Stimulated activated CD4-positive, alpha-beta T cell treated with anti-CD3 and anti-CD28 coated beads, Interleukin-12 subunit alpha, Interleukin-12 subunit beta, amount 100 ng/mL, for 48 hours (primary cell): Measurements from ENCODE around the gene KIF5C.
A peak's percentile ranks its signal among the peaks of the same experiment; 100 is the strongest.

ENCODE experiments used
- DNase-seq, 3 donors: peaks; one replicate each; pipeline ENCODE4 v3.0.0-alpha.2; 2020; ENCODE audit warnings: low read depth in 2 of 3, low spot score in 1 of 3

Gene KIF5C

DNA sequence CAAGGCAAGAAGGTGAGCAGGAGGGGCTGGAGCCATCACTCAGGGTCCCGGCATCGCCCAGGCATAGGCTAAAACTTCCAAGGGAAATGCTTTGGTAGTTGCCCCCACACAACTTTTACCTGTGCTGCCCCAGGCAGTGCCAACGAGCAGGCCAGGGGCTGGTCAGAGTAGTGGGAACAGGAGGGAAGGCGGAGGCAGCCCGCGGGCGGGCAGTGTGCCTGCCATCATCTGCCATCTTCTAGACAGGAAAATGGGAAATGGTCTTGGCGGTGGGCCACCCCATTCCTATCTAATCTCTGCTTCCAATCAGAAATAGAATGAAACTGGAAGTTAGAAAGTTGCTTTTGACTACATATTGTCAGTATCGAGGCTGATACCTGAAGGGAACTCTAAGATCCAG is 137.5 kb downstream of the KIF5C start:
- no peak for DNase-seq

GRCh38 chr2:149015501-149015900 is 140.5 kb downstream of the KIF5C start:
- DNase-seq: no peak

DNA sequence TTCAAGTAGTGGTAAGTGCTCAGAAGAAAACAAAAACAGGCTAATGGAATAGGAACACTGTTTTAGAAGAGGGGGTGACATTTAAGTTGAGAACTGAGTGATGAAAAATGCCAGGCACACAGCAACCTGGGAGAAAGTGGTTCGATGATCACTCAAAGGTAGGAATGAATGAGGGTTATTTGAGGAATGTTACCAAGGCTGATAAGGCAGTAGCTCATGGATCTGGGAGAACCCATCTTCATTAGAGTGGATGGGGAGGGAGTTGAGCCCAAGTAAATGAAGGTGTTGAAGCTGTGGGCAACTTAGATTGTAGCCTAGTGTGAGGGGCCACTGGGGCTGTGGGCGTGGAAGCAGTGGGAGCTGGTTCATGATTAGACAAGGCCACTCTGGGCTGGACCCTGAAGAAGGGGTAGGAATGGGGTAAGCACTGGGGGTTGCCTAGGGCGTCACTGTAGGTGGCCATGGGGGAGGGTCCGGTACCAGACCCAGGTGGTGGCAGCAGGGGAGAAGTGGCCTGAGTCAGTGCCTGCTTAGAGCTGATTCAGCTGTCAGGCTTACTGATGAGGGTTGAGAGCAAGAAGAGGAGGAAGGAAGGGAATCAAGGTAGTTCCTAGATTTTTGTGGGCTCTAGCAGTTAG is 141.0 kb downstream of the KIF5C start:
- no peak for DNase-seq

- peak; percentile 43 to 79 (median 63) for DNase-seq
Measured at GRCh38 chr2:149017116-149017985, 142.3 kb downstream of the KIF5C start.

DNA sequence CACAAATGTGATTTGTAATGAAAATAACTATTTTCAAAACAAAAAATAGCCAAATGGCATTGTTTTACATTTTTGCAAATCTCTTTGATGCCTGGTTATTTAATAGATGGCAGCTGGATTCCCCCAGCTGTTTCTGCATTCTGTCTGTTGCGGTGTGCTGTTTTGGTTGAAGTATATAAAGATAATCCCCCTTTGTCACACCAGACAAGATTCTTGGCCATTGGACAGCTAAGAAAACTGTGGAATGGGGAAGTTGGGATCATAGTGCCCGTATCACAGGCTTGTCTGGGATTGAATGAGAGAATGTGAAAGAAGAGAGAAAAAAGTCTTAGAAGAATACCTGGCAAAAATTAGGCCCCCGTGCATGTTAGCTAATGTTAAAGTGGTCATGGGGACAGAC is 144.0 kb downstream of the KIF5C start:
- DNase-seq: no peak

GRCh38 chr2:149019768-149020167 is 144.7 kb downstream of the KIF5C start:
- DNase-seq: no peak

DNA sequence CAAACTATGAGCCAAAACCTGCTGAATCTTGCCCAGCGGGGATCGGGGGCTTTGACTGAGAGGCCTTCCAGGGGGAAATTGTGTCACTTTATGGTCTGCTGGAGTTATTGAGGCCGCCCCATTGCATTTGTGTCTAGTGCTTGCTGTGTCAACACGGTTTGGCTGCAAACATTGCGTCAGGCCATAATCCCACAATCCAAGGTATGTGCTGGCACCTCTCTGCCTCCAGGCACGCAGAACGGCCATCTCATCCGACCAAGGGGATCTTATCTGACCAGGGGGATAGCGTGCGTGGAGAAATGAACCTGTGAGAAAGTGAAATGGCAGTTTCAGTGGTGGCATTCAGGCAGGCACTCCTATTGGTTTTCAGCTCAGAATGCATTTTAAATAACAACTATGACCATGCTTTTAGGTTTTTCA is 145.4 kb downstream of the KIF5C start:
- no peak for DNase-seq

GRCh38 chr2:149021271-149021719 is 146.3 kb downstream of the KIF5C start:
- DNase-seq: no peak

DNA sequence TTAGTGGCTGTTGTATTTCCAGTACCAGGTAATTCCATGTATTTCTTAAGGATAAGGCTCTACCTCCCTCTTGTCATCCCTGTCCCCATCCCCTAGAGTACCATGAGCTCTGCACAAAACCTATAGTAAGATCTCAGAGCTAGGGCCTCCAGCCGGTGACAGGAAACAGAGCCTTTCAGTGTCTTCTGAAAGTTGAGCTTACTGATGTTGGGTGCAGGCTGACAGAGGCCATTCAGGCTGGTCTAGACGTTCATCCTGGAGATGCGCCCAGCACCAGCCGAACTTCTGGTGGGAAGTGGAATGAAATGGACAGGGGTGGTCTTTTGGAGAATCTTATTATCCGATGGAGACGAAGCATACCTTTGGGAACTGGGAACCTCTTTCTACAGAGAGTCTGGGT is 146.7 kb downstream of the KIF5C start:
- DNase-seq: no peak

DNA sequence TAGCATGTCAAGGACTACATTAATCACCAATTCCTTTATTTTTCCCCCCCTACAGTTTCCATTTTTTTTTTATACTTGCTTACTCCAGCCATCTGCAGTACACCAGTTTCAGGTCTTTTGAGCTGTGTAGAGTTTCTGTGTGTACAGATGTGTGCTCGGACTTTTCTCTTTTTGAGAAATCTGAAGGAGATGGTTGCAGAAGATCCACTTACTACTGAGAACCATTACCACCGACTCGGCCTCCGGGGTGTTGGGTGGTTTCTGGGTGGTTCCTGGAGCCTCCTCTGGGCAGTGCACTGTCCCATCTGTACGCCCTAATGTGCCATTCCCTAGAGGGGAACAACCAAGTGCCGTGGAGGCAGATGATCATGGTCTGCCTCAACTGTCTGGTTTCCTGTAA is 148.1 kb downstream of the KIF5C start:
- DNase-seq: no peak

GRCh38 chr2:149027590-149028250 is 152.7 kb downstream of the KIF5C start:
- no peak for DNase-seq

- DNase-seq: no peak
Measured at GRCh38 chr2:149028377-149028776, 153.3 kb downstream of the KIF5C start.

- no peak for DNase-seq
Measured at GRCh38 chr2:149028891-149029290, 153.9 kb downstream of the KIF5C start.

- DNase-seq: no peak
Measured at GRCh38 chr2:149029307-149029965, 154.4 kb downstream of the KIF5C start.

- DNase-seq: no peak
Measured at GRCh38 chr2:149031396-149031795, 156.4 kb downstream of the KIF5C start.

GRCh38 chr2:149033716-149034115 is 158.7 kb downstream of the KIF5C start:
- no peak for DNase-seq

DNA sequence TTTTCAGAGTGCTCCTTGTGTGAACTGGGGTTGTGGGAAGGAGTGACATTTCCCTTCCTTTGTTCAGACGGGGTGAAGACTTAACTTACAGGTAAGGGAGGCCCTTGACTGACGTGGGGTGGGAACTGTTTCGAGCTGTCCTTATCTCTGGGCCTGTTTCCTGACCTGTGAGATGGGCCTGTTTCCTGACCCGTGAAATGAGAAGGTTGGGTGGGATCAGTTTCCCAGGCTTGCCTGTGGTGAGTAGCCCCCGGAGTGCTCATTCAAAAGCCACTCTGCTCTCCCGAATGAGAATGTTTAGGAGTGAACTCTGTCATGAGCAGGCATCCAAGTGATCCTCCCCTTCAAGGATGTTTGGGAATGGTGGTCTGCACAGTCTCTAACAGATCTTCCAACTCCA is 159.4 kb downstream of the KIF5C start:
- DNase-seq: no peak

DNA sequence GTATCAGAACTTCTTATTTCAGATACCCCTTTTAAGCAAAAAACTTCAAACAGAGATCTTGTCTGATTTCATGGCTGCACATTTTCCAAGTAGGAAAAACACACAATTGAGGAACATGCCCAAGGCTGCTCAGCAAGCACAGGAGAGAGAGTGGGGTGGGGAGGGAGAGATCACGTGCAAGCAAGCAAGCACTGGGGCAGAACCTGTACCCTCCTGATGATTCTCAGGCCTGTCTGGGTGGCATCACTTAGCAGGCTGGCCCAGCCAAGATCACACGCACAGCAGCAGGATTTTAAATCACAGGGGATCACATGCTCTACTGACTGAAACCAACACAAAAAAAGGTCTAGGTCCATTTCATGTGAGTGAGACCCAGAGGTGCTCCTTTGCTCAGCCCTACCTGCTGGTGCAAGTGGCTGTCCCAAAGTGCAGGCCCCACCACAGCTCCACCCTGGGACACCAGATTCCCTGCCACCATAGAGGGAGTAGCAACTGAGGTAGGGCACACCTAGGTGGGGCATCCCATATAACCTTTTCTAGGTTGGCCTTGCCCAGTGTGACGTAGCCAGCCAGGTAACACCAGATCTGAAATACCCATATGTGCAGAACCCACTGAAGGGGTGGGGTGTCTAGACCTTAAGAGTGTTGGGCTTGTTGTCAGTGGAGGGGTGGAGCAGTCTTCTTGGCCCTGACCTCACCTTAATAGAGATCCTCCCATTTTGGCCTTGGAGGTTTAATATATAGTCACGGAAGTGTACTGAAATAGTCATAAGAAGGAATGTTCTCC is 161.7 kb downstream of the KIF5C start:
- DNase-seq: no peak

- no peak for DNase-seq
Measured at GRCh38 chr2:149037851-149038250, 162.8 kb downstream of the KIF5C start.

DNA sequence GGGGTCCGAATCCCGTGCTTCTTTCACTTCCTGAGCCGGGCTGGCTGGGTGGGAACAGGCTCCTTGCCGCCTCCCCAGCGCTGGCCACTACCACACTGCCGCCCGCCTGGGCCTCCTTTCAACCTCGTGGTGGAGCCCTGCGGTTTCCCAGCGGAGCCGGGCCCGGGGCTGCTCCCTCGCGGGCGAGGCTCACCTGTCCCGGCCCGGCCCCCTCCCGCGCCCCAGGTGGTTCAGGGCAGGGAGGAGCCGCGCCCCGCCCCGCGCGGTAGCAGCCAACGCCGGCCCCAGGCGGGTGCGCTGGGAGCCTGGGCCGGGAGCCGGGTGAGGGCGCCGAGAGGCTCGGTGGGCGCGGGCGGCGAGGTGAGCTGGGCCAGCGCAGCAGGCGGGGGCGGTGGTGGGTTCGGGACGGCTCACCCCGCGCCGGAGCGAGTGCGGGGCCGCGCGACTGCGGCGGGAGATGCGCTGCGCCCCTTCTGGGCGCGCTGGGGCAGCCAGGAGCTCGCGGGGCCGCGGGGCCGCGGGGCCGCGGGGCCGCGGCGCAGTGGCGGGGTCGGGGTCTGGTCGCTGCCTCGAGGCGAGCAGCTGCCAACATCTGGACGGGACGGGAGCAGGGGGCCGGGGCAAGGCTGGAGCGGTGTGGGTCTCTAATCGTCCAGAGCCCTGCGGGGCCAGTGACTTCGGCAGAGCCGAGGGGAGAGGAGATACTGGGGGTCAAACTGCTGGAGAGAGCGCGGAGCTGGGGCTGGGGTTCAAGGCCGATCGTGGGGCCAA is 163.6 kb downstream of the KIF5C start, which contains the start of gene LYPD6B:
Gene LYPD6B (plus strand): TSS at position 258 of the 771 bp plus-strand sequence. CDS start 92,250 bp downstream, outside the sequence.
- DNase-seq: no peak
